Thymus (tissue), 11 donors: Measurements from ENCODE around the gene POU2AF3. TPM values are rescaled to one million over a fixed set of nuclear protein-coding genes. Genes with fewer than 3 reads are reported as not detected.
"Not testable (repeated sequence)": the region's sequence is repeated elsewhere in the genome, so short reads cannot be mapped to it uniquely, and the experiment has no call there.

Experiments used
- DNase-seq, 9 donors: peaks; one replicate each; pipeline ENCODE4 v3.0.0-alpha.2; 2013; ENCODE audit warnings: low spot score in 9 of 9, low read depth in 6 of 9, missing footprints in 1 of 9
- H3K27ac ChIP-seq, 2 donors: one replicate each; pipeline ENCODE4 v1.5.1; 2013; ENCODE audit warnings: control low read depth in 1 of 2, low read depth in 1 of 2, low read length in 1 of 2, mild to moderate bottlenecking in 1 of 2, moderate library complexity in 1 of 2
- H3K27me3 ChIP-seq, 2 donors: one replicate each; pipeline ENCODE4 v1.5.1; 2013; ENCODE audit warnings: low read length in 1 of 2; ENCODE audit not compliant: control insufficient read depth in 2 of 2, insufficient read depth in 1 of 2
- H3K36me3 ChIP-seq, 2 donors: one replicate each; pipeline ENCODE4 v1.5.1; 2013; ENCODE audit warnings: low read length in 1 of 2, mild to moderate bottlenecking in 1 of 2, moderate library complexity in 1 of 2; ENCODE audit not compliant: control insufficient read depth in 2 of 2, insufficient read depth in 2 of 2
- H3K4me1 ChIP-seq, 2 donors: one replicate each; pipeline ENCODE4 v1.5.1; 2013; ENCODE audit warnings: low read length in 2 of 2; ENCODE audit not compliant: control insufficient read depth in 2 of 2, insufficient read depth in 2 of 2
- H3K4me3 ChIP-seq, 2 donors: one replicate each; pipeline ENCODE4 v1.5.1; 2013; ENCODE audit warnings: low read length in 2 of 2, control low read depth in 1 of 2, mild to moderate bottlenecking in 1 of 2
- H3K9me3 ChIP-seq, 2 donors: one replicate each; pipeline ENCODE4 v1.5.1; 2013; ENCODE audit warnings: low read length in 1 of 2, mild to moderate bottlenecking in 1 of 2; ENCODE audit not compliant: control insufficient read depth in 2 of 2, insufficient read depth in 1 of 2
- WGBS: extraction: QIAGEN DNeasy Blood & Tissue Kit; methylation state at CpG from one replicate; pipeline ENCODE4 v1.1.7; 2013; 5-methylcytosine and 5-hydroxymethylcytosine counted together
- polyA plus RNA-seq: library from polyadenylated mRNA; stranded (reverse); fragments of 200-250 nt; gene quantifications from one replicate; pipeline ENCODE4 v1.2.3, GENCODE V29; 2013
- total RNA-seq: library from RNA; stranded (reverse); fragments of 120-200 nt; gene quantifications from one replicate; pipeline ENCODE4 v1.2.4, GENCODE V29; 2013
- donor health status: healthy.

POU2AF3 gene
- total and polyA plus RNA-seq, 2 donors: 2.7 to 3.5 TPM

DNA sequence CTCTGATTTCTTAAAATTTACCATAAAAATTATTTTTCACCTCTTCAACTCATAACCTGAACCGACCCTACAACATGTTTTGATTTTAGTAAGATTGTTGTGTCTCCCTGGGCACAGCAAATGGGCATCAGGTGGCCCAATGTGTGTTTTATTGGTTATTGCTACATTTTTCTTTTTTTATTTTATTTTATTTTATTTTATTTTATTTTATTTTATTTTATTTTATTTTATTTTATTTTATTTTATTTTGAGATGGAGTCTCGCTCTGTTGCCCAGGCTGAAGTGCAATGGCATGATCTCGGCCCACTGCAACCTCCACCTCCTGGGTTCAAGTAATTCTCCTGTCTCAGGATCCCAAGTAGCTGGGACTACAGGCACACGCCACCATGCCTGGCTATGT lies 30.0 kb upstream of the POU2AF3 start:
- not testable (repeated sequence) for DNase-seq, H3K27ac ChIP-seq, H3K4me3 ChIP-seq, H3K36me3 ChIP-seq, H3K27me3 ChIP-seq, H3K9me3 ChIP-seq, H3K4me1 ChIP-seq
- 70% methylated on average over 4 of the region's 4 CpGs for WGBS

- Histone ChIP-seq H3K27me3 (no peaks in the 10 kb centered on the region), H3K4me1 (no peaks in the 10 kb centered on the region), H3K9me3 (no peaks in the 10 kb centered on the region), H3K4me3 (no peak overlapping the region), H3K36me3 (no peaks in the 10 kb centered on the region), H3K27ac (no peak overlapping the region)
- no peak for DNase-seq
- 92% methylated on average over 5 of the region's 5 CpGs for WGBS
Measured at GRCh38 chr11:111269146-111269868, 29.0 kb upstream of the POU2AF3 start.

GRCh38 chr11:111272420-111272819 lies 25.9 kb upstream of the POU2AF3 start:
- H3K4me1 ChIP-seq: no peaks in the 10 kb centered on the region
- H3K4me3 ChIP-seq: no peak overlapping the region
- no peaks in the 10 kb centered on the region for H3K9me3 ChIP-seq
- no peaks in the 10 kb centered on the region for H3K36me3 ChIP-seq
- peaks cover 0 to 1% of the 10 kb centered on the region in 2 donors for H3K27me3 ChIP-seq
- no peak for DNase-seq
- 66% methylated on average over 3 of the region's 3 CpGs for WGBS
- H3K27ac ChIP-seq: no peak overlapping the region

DNA sequence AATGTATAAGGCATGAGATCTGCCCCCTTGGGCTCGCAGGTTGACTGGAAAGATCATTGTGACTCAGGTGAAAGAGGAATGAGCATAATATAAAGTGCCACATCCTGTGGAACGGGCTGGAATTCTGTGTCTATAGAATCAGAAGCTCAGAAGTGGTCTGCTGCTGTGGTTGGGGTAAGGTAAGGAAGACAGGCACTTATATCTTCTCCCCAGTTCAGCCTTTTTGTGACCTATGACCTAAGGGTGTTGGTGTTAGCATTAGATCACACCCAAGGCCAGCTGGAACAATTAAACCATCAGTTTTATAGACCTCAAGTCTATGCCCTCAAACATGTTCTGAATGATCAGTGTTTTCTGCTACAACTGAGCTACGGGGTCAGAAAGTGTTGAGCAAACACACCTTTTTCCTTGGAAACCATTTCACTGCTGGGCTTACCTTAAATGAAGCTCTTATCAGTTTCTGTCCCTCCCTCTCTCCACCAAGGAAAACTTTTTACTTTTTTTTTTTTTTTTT lies 15.7 kb upstream of the POU2AF3 start:
- no peaks in the 10 kb centered on the region for H3K4me1 ChIP-seq
- H3K9me3 ChIP-seq: no peaks in the 10 kb centered on the region
- H3K27me3 ChIP-seq: peaks cover 0 to under 1% of the 10 kb centered on the region in 2 donors
- H3K36me3 ChIP-seq: no peaks in the 10 kb centered on the region
- no peak overlapping the region for H3K4me3 ChIP-seq
- 81% methylated on average over 3 of the region's 3 CpGs for WGBS
- no peak overlapping the region for H3K27ac ChIP-seq
- DNase-seq: no peak

DNA sequence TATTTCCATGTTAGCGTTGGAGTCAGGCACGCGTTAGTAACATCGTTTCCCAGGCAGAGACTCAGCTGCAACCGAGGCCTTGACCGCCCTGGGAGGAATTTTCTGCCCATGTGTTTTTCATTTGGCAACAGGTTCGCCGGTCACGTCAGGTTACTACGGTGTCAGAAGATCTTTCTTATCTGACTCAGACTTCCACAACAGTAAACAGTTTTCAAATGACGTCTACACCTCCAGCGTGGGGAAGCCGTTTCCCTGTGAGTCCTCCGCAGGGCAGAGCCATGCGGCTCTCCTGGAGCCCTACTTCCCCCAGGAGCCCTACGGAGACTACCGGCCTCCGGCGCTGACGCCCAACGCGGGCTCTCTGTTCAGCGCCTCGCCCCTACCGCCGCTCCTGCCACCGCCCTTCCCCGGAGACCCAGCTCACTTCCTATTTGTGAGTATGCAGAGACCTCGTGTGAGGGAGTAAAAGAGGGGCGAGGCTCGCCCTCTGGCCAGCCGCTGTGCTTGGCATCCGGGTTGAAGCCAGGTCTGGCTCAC lies 14.3 kb upstream of the POU2AF3 start:
- Histone ChIP-seq H3K36me3 (no peaks in the 10 kb centered on the region), H3K4me3 (no peak overlapping the region), H3K4me1 (no peaks in the 10 kb centered on the region), H3K27me3 (no peaks in the 10 kb centered on the region), H3K9me3 (no peaks in the 10 kb centered on the region), H3K27ac (no peak overlapping the region)
- no peak for DNase-seq
- 87% methylated on average over 33 of the region's 33 CpGs for WGBS

GRCh38 chr11:111285189-111286091 lies 12.9 kb upstream of the POU2AF3 start:
- H3K27me3 ChIP-seq: no peaks in the 10 kb centered on the region
- no peak overlapping the region for H3K4me3 ChIP-seq
- H3K27ac ChIP-seq: no peak overlapping the region
- H3K36me3 ChIP-seq: no peaks in the 10 kb centered on the region
- 96% methylated on average over 18 of the region's 18 CpGs for WGBS
- no peaks in the 10 kb centered on the region for H3K4me1 ChIP-seq
- no peaks in the 10 kb centered on the region for H3K9me3 ChIP-seq
- no peak for DNase-seq

DNA sequence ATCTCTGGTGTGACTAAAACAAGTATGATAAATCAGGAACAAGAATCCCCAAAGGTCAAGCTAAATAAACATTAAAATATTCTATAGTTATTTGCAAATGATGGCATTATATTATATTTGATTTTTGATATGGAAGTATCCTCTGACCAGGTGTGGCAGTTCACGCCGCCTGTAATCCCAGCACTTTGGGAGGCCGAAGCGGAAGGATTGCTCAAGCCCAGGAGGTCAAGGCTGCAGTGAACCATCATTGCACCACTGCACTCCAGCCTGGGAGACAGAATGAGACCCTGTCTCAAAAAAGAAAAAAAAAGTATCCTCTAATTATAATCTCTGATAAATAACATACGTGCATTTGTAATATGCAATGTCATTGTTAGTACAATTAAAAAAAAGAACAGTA lies 6.6 kb upstream of the POU2AF3 start:
- Histone ChIP-seq H3K9me3 (no peaks in the 10 kb centered on the region), H3K4me1 (no peaks in the 10 kb centered on the region), H3K36me3 (no peaks in the 10 kb centered on the region), H3K27ac (no peak overlapping the region), H3K27me3 (peaks cover 0 to 2% of the 10 kb centered on the region in 2 donors), H3K4me3 (no peak overlapping the region)
- DNase-seq: no peak
- WGBS: 98% methylated on average over 5 of the region's 5 CpGs

- not testable (repeated sequence) for H3K27ac ChIP-seq, H3K4me3 ChIP-seq
- 90% methylated on average over 1 of the region's 1 CpG for WGBS
Measured at GRCh38 chr11:111292408-111292807, 5.9 kb upstream of the POU2AF3 start.

DNA sequence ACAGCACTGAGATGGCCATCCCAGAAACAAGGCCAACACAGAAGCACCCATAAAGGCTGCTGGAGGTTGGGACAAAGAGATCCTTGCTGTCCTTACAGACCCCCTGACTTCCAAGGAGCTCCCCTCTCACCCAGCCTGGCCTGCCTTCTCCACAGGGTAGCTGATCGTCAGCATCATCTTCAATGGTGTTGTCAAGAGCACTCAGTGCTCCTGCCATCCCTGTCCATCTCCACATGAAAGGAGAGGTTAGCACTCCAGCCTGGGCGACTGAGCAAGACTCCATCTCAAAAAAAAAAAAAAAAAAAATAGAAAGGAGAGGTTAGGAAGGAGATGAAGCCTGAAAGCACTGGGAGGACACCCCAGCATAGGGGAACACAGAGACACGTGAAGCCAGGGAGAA lies 2.1 kb upstream of the POU2AF3 start:
- Histone ChIP-seq H3K27me3 (peaks cover 28 to 46% of the 10 kb centered on the region in 2 donors), H3K27ac (no peak overlapping the region), H3K36me3 (no peaks in the 10 kb centered on the region), H3K9me3 (no peaks in the 10 kb centered on the region), H3K4me1 (no peaks in the 10 kb centered on the region), H3K4me3 (no peak overlapping the region)
- no peak for DNase-seq
- WGBS: 93% methylated on average over 3 of the region's 3 CpGs

More at GRCh38 chr11:111292408-111292807, 5.9 kb upstream of the POU2AF3 start:
- not testable (repeated sequence) for H3K4me1 ChIP-seq, H3K27me3 ChIP-seq, H3K9me3 ChIP-seq, DNase-seq, H3K36me3 ChIP-seq
